Kidney (tissue), 14 donors: Measurements from ENCODE around the gene CCL25. TPM values are rescaled to one million over a fixed set of nuclear protein-coding genes. Genes with fewer than 3 reads are reported as not detected.
A peak's percentile ranks its signal among the peaks of the same experiment; 100 is the strongest.

ENCODE experiments used
- DNase-seq, 5 donors: peaks; one replicate each; pipeline ENCODE4 v3.0.0-alpha.2; 2013 to 2020
- FAIRE-seq: peaks from 2 replicates; lab custom pipeline; 2012; peaks lifted over from hg19 to GRCh38; lab: Jason Lieb, UNC
- H3K27ac ChIP-seq, 2 donors: one replicate each; pipeline ENCODE4 v1.7.0; 2013; ENCODE audit warnings: low read depth in 2 of 2, low read length in 2 of 2, inconsistent platforms in 1 of 2
- H3K27me3 ChIP-seq: one replicate; pipeline ENCODE4 v1.7.1; 2013; ENCODE audit warnings: low read length, inconsistent platforms; ENCODE audit not compliant: control insufficient read depth, insufficient read depth
- H3K36me3 ChIP-seq, 3 donors: one replicate each; pipeline versions ENCODE4 v1.7.0 to v1.7.1; 2013; ENCODE audit warnings: low read length in 3 of 3, control low read depth in 1 of 3, inconsistent platforms in 1 of 3; ENCODE audit not compliant: insufficient read depth in 3 of 3, control insufficient read depth in 2 of 3
- H3K4me1 ChIP-seq, 3 donors: one replicate each; pipeline versions ENCODE4 v1.7.0 to v1.7.1; 2013; ENCODE audit warnings: low read length in 3 of 3, inconsistent platforms in 1 of 3, low read depth in 1 of 3; ENCODE audit not compliant: control insufficient read depth in 2 of 3, insufficient read depth in 2 of 3
- H3K4me3 ChIP-seq, 3 donors: one replicate each; pipeline versions ENCODE4 v1.7.0 to v1.8.1; 2013; ENCODE audit warnings: low read length in 3 of 3, control low read depth in 1 of 3, inconsistent platforms in 1 of 3
- H3K9ac ChIP-seq, 3 donors: one replicate each; pipeline versions ENCODE4 v1.7.0 to v1.7.1; 2013; ENCODE audit warnings: low read length in 3 of 3, control low read depth in 1 of 3, inconsistent platforms in 1 of 3
- H3K9me3 ChIP-seq, 3 donors: one replicate each; pipeline versions ENCODE4 v1.7.0 to v1.7.1; 2013; ENCODE audit warnings: low read length in 3 of 3, control low read depth in 1 of 3, inconsistent platforms in 1 of 3; ENCODE audit not compliant: control insufficient read depth in 2 of 3, insufficient read depth in 1 of 3
- intact Hi-C: fragments of 100-400 bp; cut with DNase I; formaldehyde crosslinking; loops from one replicate; pipeline ENCODE4 v1.11.1; 2022
- polyA plus RNA-seq: library from polyadenylated mRNA; stranded (reverse); fragments of 350-450 nt; fragmentation: Illumina TruSeq; extraction: RNeasy Lipid Tissue Mini Kit (QIAGEN cat#74804); gene quantifications from one replicate; pipeline ENCODE4 v1.2.3, GENCODE V29; 2014; ENCODE audit warnings: low read depth, low replicate concordance; ENCODE audit not compliant: insufficient read depth
- total RNA-seq: library from RNA; stranded (reverse); fragmentation: NEBNext Ultra II Directional; extraction: Animal tissue kit (Norgen Biotek cat#: 25700); gene quantifications from one replicate; pipeline ENCODE4 v1.2.1, GENCODE V29; 2021
- TF ChIP-seq, protein P1 (sequence below): IDR thresholded peaks from 3 replicates; pipeline ENCODE4 v1.5.1; 2012; ENCODE audit warnings: mild to moderate bottlenecking, moderate library complexity, borderline replicate concordance; ENCODE audit not compliant: insufficient read depth; ENCODE audit errors: extremely low read depth
- donor health status: control.
- donor health status: control.
- donor health status: control.
- donor health status: control.
- donor health status: control.
- donor health status: DM: yes; HTN: yes; CAD: no.
- donor health status: Normal renal cell carcinoma (clear cell type).

The CCL25 gene
- total and polyA plus RNA-seq, 2 donors from 2014 or later, result not detected

DNA sequence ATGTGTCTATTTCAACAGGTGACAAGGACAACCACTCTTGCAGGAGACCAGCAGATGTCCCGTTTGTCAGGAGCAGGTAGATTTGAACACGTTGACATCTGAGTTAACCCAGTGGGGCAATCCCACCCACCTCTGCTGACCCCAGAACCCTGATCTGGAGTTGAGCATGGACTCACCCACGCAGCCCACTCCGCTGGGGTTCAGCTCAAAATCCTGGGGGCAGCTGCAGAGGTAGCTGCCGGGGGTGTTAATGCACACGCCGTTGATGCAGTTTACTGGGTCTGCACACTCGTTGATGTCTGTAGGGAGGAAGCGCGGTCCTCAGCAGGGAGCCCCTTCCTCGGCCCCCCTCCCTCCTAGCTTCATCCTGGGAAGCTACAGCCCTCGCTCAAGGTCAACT is 56.9 kb downstream of the CCL25 start:
- intact Hi-C loops, result no loop called here
- Histone ChIP-seq H3K27me3 (no peaks in the 10 kb centered on the region), H3K4me3 (no peak overlapping the region), H3K36me3 (peaks cover 0 to 12% (median 0%) of the 10 kb centered on the region in 3 donors), H3K27ac (no peak overlapping the region), H3K9ac (no peak overlapping the region), H3K9me3 (no peaks in the 10 kb centered on the region), H3K4me1 (no peaks in the 10 kb centered on the region)
- DNase-seq, result peak in 1 of 5 donors; percentile 35
- FAIRE-seq, result no peak
- TF ChIP-seq, protein P1, sequence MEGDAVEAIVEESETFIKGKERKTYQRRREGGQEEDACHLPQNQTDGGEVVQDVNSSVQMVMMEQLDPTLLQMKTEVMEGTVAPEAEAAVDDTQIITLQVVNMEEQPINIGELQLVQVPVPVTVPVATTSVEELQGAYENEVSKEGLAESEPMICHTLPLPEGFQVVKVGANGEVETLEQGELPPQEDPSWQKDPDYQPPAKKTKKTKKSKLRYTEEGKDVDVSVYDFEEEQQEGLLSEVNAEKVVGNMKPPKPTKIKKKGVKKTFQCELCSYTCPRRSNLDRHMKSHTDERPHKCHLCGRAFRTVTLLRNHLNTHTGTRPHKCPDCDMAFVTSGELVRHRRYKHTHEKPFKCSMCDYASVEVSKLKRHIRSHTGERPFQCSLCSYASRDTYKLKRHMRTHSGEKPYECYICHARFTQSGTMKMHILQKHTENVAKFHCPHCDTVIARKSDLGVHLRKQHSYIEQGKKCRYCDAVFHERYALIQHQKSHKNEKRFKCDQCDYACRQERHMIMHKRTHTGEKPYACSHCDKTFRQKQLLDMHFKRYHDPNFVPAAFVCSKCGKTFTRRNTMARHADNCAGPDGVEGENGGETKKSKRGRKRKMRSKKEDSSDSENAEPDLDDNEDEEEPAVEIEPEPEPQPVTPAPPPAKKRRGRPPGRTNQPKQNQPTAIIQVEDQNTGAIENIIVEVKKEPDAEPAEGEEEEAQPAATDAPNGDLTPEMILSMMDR, result no peak

DNA sequence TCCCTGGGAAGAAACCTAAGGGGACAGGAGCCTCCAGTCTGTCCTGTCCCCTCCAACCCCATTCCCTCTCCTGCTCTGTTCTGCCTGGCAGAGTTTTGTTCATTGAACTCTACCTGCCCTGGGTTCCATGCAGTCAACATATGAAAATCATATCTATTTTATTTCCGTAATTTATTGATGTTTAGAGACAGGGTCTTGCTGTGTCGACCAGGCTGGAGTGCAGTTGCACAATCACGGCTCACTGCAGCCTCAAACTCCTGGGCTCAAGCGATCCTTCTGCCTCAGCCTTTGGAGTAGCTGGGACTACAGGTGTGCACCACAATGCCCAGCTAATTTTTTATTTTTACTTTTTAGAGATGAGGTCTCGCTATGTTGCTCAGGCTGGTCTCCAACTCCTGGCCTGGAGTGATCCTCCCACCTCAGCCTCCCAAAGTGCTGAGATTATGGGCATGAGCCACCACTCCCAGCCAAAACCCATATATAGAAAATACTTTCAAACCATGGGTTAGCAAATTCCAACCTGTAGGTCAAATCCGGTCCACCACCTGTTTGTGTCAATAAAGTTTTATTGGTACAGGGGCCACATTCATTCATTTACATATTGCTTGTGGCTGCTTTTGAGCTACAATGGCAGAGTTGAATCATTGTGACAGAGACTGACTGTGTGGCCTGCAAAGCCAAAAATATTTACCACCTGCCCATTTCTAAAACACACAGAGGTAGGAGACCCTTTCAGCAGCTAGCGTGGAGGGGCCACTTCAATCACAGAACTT is 57.5 kb downstream of the CCL25 start:
- intact Hi-C loops, result no loop called here
- Histone ChIP-seq H3K4me3 (no peak overlapping the region), H3K27ac (no peak overlapping the region), H3K9ac (no peak overlapping the region), H3K4me1 (no peaks in the 10 kb centered on the region), H3K36me3 (peaks cover 0 to 12% (median 0%) of the 10 kb centered on the region in 3 donors), H3K9me3 (no peaks in the 10 kb centered on the region), H3K27me3 (no peaks in the 10 kb centered on the region)
- DNase-seq, result no peak
- TF ChIP-seq, protein P1, result no peak
- FAIRE-seq, result no peak

DNA sequence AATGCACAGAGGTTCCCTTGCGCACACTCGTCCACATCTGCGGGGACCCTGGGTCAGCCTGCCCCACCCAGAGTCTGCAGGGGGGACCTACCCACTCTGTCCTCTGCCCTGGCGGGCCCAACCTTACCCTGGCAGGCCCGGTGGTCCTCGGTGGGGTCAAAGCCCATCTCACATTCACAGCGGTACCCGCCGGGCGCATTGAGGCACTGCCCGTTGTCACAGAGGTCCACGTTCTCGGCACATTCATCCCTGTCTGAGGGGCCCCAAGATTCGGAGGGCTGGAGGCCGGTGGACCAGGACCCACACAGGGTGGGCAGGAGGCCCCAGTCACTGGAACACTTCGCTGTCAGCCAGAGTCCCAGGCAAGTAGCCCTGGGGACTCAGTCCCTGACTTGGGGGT is 58.4 kb downstream of the CCL25 start:
- Histone ChIP-seq H3K36me3 (peaks cover 0 to 12% (median 0%) of the 10 kb centered on the region in 3 donors), H3K9me3 (no peaks in the 10 kb centered on the region), H3K9ac (no peak overlapping the region), H3K27me3 (no peaks in the 10 kb centered on the region), H3K4me1 (no peaks in the 10 kb centered on the region), H3K4me3 (no peak overlapping the region), H3K27ac (no peak overlapping the region)
- DNase-seq (no peak), FAIRE-seq (no peak)
- intact Hi-C loops, result no loop called here
- TF ChIP-seq, protein P1, result no peak
